ENCODE measurements around the gene SAMD3. TPM values are rescaled to one million over a fixed set of nuclear protein-coding genes. Genes with fewer than 3 reads are reported as not detected.

The SAMD3 gene
- total and polyA plus RNA-seq, 2 of the 8 experiments (the other 6 are each of a cell fraction or from before 2014, with no cell fraction given), result 1.8 to 1.9 TPM

GRCh38 chr6:130167655-130168054 lies 55.1 kb downstream of the SAMD3 start:
- Histone ChIP-seq H2BK12ac (ENCODE audit: low read depth, low read length) (no peak overlapping the region), H3K27me3 (replicated peaks in 1 of 4; ENCODE audit: control insufficient read depth in 3 of 4, extremely low read depth in 1 of 4, insufficient read depth in 3 of 4, low read length in 3 of 4) (no peaks in the 10 kb centered on the region), H3K4ac (replicated peaks; ENCODE audit: insufficient read length, low read depth, low read length) (no peak overlapping the region), H3K18ac (ENCODE audit: extremely low read depth, low read length) (no peak overlapping the region), H3K9me3 (ENCODE audit: insufficient read depth in 2 of 2, low read depth in 1 of 2, low read length in 1 of 2) (no peaks in the 10 kb centered on the region), H2BK20ac (ENCODE audit: low read length) (no peak overlapping the region), H4K8ac (ENCODE audit: extremely low read depth, insufficient read depth, low read length) (peak overlapping the region; percentile 51; the same call in 1 of the 2 replicates), H3K27ac (ENCODE audit: low read depth, low read length) (no peak overlapping the region), H3K14ac (ENCODE audit: insufficient read length) (no peak overlapping the region), H3K56ac (replicated peaks; ENCODE audit: insufficient read length, low read depth, low read length) (no peak overlapping the region), H3K4me1 (replicated peaks in 1 of 4; ENCODE audit: control insufficient read depth in 3 of 4, insufficient read depth in 4 of 4, low read length in 3 of 4) (no peaks in the 10 kb centered on the region), H2BK5ac (ENCODE audit: low read depth, low read length) (no peak overlapping the region), H3K9ac (replicated peaks in 1 of 4; ENCODE audit: extremely low read depth in 1 of 4, low read depth in 3 of 4, low read length in 3 of 4) (no peak overlapping the region), H4K91ac (replicated peaks; ENCODE audit: insufficient read length, low read length) (no peak overlapping the region), H2BK15ac (ENCODE audit: low read length) (no peak overlapping the region), H2AK5ac (ENCODE audit: low read depth, low read length) (no peak overlapping the region), H3K79me1 (ENCODE audit: low read depth, low read length) (no peaks in the 10 kb centered on the region), H3K23me2 (ENCODE audit: low read depth, low read length) (no peaks in the 10 kb centered on the region), H4K20me1 (replicated peaks in 1 of 2; ENCODE audit: control insufficient read depth in 1 of 2, insufficient read depth in 2 of 2, low read length in 2 of 2) (no peaks in the 10 kb centered on the region), H2AFZ (ENCODE audit: low read length) (no peak overlapping the region), H3K4me3 (ENCODE audit: extremely low read depth in 1 of 4, insufficient read depth in 2 of 4, low read depth in 3 of 4, low read length in 4 of 4) (no peak overlapping the region), H3K36me3 (ENCODE audit: control insufficient read depth in 2 of 4, insufficient read depth in 4 of 4, low read length in 3 of 4) (no peaks in the 10 kb centered on the region), H4K5ac (ENCODE audit: insufficient read length, low read depth, low read length) (no peak overlapping the region), H2BK120ac (replicated peaks; ENCODE audit: low read depth, low read length) (no peak overlapping the region), H3K23ac (ENCODE audit: insufficient read length) (no peak overlapping the region), H3K79me2 (ENCODE audit: control insufficient read depth in 1 of 2, insufficient read depth in 2 of 2, low read length in 2 of 2) (no peaks in the 10 kb centered on the region), H3K4me2 (ENCODE audit: insufficient read depth in 1 of 2, low read depth in 2 of 2, low read length in 2 of 2) (no peak overlapping the region)
- no peak for TF ChIP-seq FOSL1 (IDR thresholded peaks at IDR 0.05; ENCODE audit: insufficient read depth, low read depth, low read length)
- no peak for TF ChIP-seq HDAC6 (IDR thresholded peaks at IDR 0.05; ENCODE audit: low read depth, low read length)
- TF ChIP-seq RAD21 (IDR thresholded peaks at IDR 0.05 in 1 of 2, conservative IDR thresholded peaks at IDR 0.05 in 1 of 2; ENCODE audit: low read depth in 2 of 2, low read length in 2 of 2), result no peak
- no peak for TF ChIP-seq ZNF274 (IDR thresholded peaks at IDR 0.05; ENCODE audit: borderline replicate concordance, extremely low read depth, low read length)
- TF ChIP-seq POU5F1 (IDR thresholded peaks at IDR 0.05; ENCODE audit: low read depth, low read length), result no peak
- TF ChIP-seq JUN (IDR thresholded peaks at IDR 0.05; ENCODE audit: low read depth, low read length), result no peak
- TF ChIP-seq TCF12 (IDR thresholded peaks at IDR 0.05; ENCODE audit: low read depth, low read length), result no peak
- no peak for TF ChIP-seq CBX5 (IDR thresholded peaks at IDR 0.05; ENCODE audit: low read depth, low read length)
- TF ChIP-seq BRCA1 (IDR thresholded peaks at IDR 0.05; ENCODE audit: low read depth, low read length), result no peak
- no peak for TF ChIP-seq CHD2 (IDR thresholded peaks at IDR 0.05; ENCODE audit: low read length)
- ChIA-PET CTCF (ENCODE audit: partially characterized antibody) (no interaction called here), POLR2A (ENCODE audit: partially characterized antibody) (no interaction called here)
- WGBS, 2 experiments (ENCODE audit: extremely low coverage in 1 of 2, insufficient coverage in 1 of 2, insufficient read length in 1 of 2, insufficient replicate concordance in 2 of 2, low coverage in 1 of 2, low lambda C conversion rate in 2 of 2, missing lambda C conversion rate in 1 of 2), result 79% methylated on average over 5 of the region's 5 CpGs; no CpG with 5 or more reads in 1 of the 2 experiments
- FAIRE-seq (no peak), DNase-seq (ENCODE audit: low read depth in 1 of 2, low spot score in 2 of 2) (no peak)

All from H1 (cell line).